NT2/D1 (cell line): ENCODE measurements around the gene SART3.

Experiments used
- DNase-seq: peaks from one replicate; pipeline ENCODE4 v3.0.0-alpha.2; 2011; ENCODE audit warnings: low read depth, low spot score
- H3K27me3 ChIP-seq: 2 replicates; pipeline ENCODE4 v1.6.0; 2011; ENCODE audit warnings: mild to moderate bottlenecking; ENCODE audit not compliant: insufficient read length, insufficient read depth
- H3K36me3 ChIP-seq: 2 replicates; pipeline ENCODE4 v1.6.1; 2011; ENCODE audit warnings: mild to moderate bottlenecking, low read length, mixed read lengths; ENCODE audit not compliant: insufficient read depth, insufficient read length
- H3K4me1 ChIP-seq: 2 replicates; pipeline ENCODE4 v1.5.1; 2011; ENCODE audit not compliant: insufficient read depth, insufficient read length
- H3K4me3 ChIP-seq: 2 replicates; pipeline ENCODE4 v1.5.1; 2011; ENCODE audit warnings: low read depth; ENCODE audit not compliant: insufficient read length
- H3K9ac ChIP-seq: 2 replicates; pipeline ENCODE4 v1.6.0; 2011; ENCODE audit warnings: low read depth; ENCODE audit not compliant: insufficient read length
- H3K9me3 ChIP-seq: 2 replicates; pipeline ENCODE4 v1.5.1; 2011; ENCODE audit warnings: mild to moderate bottlenecking, low read length; ENCODE audit not compliant: insufficient read depth
- SUZ12 ChIP-seq: IDR thresholded peaks from 2 replicates; pipeline ENCODE4 v1.6.1; 2011; ENCODE audit not compliant: insufficient read length, insufficient read depth; ENCODE audit errors: extremely low read depth
- YY1 ChIP-seq: IDR thresholded peaks from 2 replicates; pipeline ENCODE4 v1.6.1; 2011; ENCODE audit not compliant: insufficient read length, insufficient read depth
- ZNF274 ChIP-seq: IDR thresholded peaks from 2 replicates; pipeline ENCODE4 v1.6.1; 2011; ENCODE audit warnings: mild to moderate bottlenecking, low read depth, low read length

The SART3 gene

DNA sequence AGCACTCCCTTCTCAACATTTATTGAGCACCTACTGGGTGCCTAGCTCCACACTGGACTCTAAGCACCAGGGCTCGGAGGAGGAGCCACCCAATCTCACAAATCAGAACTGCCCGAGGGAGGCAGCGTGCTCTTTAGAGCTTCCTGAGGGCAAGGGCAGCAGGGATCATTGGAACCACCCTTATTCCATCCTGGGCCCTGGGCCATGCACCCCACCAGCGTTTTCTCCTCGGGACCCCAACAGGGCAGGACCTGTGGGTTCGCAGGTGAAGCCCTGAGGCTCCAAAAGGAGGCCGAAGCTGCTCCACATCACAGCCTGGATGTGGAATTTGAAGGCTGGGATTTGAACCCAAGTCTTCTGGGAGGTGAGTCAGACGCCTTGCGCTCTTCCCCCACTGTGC, 21.5 kb upstream of the SART3 start:
- Histone ChIP-seq H3K9me3 (no peaks in the 10 kb centered on the region), H3K4me1 (peaks cover 16% of the 10 kb centered on the region), H3K27me3 (no peaks in the 10 kb centered on the region), H3K36me3 (no peaks in the 10 kb centered on the region), H3K4me3 (no peak overlapping the region), H3K9ac (no peak overlapping the region)
- no peak for TF ChIP-seq YY1
- no peak for TF ChIP-seq SUZ12
- TF ChIP-seq ZNF274 = no peak
- DNase-seq = no peak

DNA sequence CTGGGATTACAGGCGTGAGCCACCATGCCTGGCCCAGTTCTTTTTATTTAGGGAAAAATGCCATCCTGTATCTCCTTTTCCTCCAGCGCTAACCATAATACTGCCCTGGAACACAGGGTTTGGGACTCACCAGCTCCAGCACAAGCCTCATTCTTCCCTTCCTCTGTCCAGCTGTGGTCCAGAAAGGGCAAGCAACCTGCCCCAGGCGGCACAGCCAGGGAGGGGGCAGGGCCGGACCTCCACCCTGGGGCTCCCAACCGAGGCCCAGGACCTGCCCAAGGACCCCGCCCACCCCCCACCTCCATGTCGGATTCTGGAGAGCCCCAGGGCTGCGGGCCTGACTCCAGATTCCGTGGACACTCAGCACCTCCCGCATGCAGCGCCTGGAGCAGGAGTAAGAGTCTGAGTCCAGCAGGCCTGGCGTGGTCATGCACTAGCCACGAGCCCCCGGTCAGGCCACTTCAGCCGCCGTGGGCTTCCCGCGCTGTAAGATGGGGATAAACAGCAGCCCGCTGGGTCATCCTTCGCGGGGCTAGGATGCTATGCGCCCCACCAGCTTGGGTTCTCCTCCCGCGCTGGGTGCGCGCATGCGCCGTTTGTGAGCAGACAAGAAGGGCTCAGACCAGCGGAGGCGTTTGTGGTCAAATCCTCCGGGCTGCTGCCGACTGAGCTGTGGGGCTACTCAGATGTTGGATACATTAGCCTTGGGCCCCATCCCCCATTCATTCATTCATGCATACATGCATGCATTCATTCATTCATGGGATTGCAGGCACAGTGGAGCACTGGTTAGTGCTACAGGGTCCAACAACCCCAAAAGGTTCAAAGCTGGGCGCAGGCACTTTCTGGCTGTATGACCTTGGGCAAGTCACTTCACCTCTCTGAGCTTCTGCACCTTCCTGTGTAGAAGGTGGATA, 20.6 kb upstream of the SART3 start:
- no peak overlapping the region for H3K4me3 ChIP-seq
- H3K9ac ChIP-seq = no peak overlapping the region
- H3K36me3 ChIP-seq = no peaks in the 10 kb centered on the region
- DNase-seq = no peak
- H3K27me3 ChIP-seq = no peaks in the 10 kb centered on the region
- H3K4me1 ChIP-seq = peaks cover 16% of the 10 kb centered on the region
- no peak for TF ChIP-seq SUZ12
- no peak for TF ChIP-seq ZNF274
- no peak for TF ChIP-seq YY1
- H3K9me3 ChIP-seq = no peaks in the 10 kb centered on the region

DNA sequence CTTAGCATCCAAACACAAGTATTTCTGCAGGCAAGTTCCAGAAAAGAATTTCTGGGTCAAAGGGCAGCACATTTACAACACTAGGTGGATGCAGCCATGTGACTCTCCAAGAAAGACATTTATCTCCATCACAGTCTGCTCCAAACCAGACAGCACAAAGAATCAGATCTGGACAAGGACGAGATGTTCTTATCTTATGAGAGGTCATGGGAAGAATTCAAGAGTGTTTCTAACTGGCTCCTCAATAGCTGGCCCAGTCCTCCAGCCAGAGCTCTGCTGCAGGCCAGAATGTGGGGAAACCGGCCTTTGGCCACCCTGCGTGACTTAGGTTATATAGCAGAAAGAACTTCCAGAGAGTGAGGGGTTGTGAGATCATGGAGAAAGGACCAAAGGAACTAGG, 19.6 kb upstream of the SART3 start:
- DNase-seq = no peak
- no peak overlapping the region for H3K4me3 ChIP-seq
- H3K4me1 ChIP-seq = peaks cover 16% of the 10 kb centered on the region
- TF ChIP-seq ZNF274 = no peak
- TF ChIP-seq YY1 = no peak
- no peak for TF ChIP-seq SUZ12
- H3K36me3 ChIP-seq = no peaks in the 10 kb centered on the region
- H3K9ac ChIP-seq = no peak overlapping the region
- no peaks in the 10 kb centered on the region for H3K27me3 ChIP-seq
- H3K9me3 ChIP-seq = no peaks in the 10 kb centered on the region

DNA sequence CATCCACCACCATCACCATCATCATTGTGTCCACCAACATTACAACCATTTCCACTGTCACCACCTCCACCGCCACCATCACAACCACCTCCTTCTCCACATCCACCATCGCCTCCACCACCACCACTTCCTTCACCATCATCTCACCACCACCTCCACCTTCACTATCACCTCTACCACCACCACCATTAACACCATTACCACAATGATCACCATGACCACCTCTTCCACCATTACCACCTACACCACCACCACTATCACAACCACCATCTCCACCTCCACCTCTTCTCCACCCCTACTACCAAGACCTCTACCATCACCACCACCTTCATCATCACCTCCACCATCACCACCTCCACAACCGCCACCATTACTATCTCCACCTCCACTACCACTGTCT, 17.8 kb upstream of the SART3 start:
- Histone ChIP-seq H3K4me1 (peaks cover 14% of the 10 kb centered on the region), H3K36me3 (no peaks in the 10 kb centered on the region), H3K9ac (no peak overlapping the region), H3K4me3 (no peak overlapping the region), H3K9me3 (no peaks in the 10 kb centered on the region), H3K27me3 (no peaks in the 10 kb centered on the region)
- no peak for TF ChIP-seq YY1
- no peak for TF ChIP-seq SUZ12
- no peak for TF ChIP-seq ZNF274
- DNase-seq = no peak

DNA sequence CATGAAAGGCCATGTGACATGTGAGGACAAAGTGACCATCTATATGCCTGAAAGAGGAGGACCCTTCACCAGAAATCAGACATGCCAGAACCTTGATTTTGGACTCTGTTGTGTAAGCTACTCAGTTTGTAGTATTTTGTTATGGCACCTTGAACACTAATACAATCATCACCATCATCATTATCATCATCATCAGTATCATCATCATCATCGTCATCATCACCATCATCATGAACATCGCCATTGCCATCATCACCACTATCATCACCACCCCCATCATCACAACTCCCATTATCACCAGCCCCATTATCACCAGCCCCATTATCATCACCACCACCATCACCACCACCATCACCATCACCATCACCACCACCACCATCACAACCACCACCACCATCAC, 17.3 kb upstream of the SART3 start:
- TF ChIP-seq YY1 (no peak), SUZ12 (no peak), ZNF274 (no peak)
- H3K9ac ChIP-seq = no peak overlapping the region
- peaks cover 9% of the 10 kb centered on the region for H3K4me1 ChIP-seq

DNA sequence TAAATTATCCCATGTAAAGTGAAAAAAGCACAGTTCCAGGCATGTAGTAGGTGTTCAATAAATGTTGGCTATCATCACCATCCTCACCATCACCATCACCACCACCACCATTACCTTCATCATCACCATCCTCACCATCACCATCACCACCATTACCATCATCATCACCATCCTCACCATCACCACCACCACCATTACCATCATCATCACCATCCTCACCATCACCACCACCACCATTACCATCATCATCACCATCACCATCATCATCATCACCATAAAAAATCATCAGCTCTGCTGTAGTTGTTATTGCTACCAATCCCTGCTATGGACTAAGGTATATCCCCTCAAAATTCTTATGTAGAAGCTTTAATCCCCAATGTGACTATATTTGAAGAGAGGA, 16.5 kb upstream of the SART3 start:
- no peaks in the 10 kb centered on the region for H3K27me3 ChIP-seq
- peaks cover 6% of the 10 kb centered on the region for H3K4me1 ChIP-seq
- H3K9me3 ChIP-seq = no peaks in the 10 kb centered on the region
- no peak for TF ChIP-seq ZNF274
- H3K36me3 ChIP-seq = no peaks in the 10 kb centered on the region
- DNase-seq = no peak
- H3K9ac ChIP-seq = no peak overlapping the region
- H3K4me3 ChIP-seq = no peak overlapping the region

More for the DNA sequence above, 17.3 kb upstream of the SART3 start:
- H3K27me3 ChIP-seq = no peaks in the 10 kb centered on the region
- H3K36me3 ChIP-seq = no peaks in the 10 kb centered on the region
- DNase-seq = no peak
- no peak overlapping the region for H3K4me3 ChIP-seq
- H3K9me3 ChIP-seq = no peaks in the 10 kb centered on the region

DNA sequence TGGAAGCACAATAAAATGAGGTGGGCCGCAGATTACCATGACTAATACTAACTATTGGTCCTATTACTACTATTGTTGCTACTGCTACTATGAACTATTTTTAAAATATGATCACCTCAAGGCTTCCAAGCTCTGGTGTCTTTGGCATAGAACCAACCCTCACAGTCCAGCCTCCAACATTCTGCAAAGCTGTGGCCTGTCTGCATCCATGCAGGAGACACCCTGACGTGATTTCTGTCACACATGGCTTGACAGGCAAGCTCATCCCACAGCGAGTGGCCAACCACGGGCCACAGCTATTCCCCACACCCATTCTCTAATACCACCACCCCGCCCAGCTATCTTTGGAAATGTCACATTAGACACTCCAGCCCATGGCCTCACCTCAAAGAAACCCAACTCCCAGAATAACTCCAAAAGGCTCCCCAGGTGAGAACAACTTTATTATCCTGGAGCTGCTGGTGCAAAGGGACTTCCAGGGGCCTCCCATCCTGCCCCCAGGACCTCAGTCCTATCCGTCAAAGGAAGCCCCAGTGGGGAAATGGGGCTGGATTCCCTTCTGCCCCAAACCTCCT, 15.8 kb upstream of the SART3 start:
- H3K27me3 ChIP-seq = no peaks in the 10 kb centered on the region
- H3K9me3 ChIP-seq = no peaks in the 10 kb centered on the region
- no peak overlapping the region for H3K9ac ChIP-seq
- no peaks in the 10 kb centered on the region for H3K4me1 ChIP-seq
- no peaks in the 10 kb centered on the region for H3K36me3 ChIP-seq
- no peak for TF ChIP-seq YY1
- TF ChIP-seq ZNF274 = no peak
- no peak for TF ChIP-seq SUZ12
- DNase-seq = no peak
- H3K4me3 ChIP-seq = no peak overlapping the region
